ENCODE results near the gene ADCY2. TPM values are rescaled to one million over a fixed set of nuclear protein-coding genes. Genes with fewer than 3 reads are reported as not detected.

Gene ADCY2
- total RNA-seq, 2 experiments from 2014 or later, result not detected

DNA sequence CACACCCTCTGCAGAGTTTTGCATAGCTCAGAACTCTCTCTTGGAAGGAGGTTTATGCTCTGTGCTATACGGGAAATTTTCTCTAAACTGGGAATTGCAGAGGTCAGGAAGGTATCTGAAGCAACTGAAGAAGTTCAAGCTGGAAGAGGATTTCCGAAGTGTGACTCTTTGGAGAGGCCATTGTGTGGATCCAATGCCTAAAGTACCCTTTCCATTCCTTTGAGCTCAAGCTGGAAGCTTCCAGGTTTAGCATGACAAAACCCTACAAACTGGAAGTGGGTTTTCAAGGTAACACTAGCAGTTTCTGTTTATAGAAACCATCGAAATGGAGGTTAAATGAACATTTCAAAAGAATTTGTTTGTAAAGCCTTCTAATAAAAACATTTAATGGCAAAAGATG lies 267.9 kb downstream of the ADCY2 start:
- no peaks in the 10 kb centered on the region for H3K9me2 ChIP-seq (ENCODE audit: insufficient read depth, low read length)
- no peak overlapping the region for H3K4me2 ChIP-seq (ENCODE audit: low read length)
- CTCF ChIA-PET (ENCODE audit: unreplicated experiment), result no interaction called here
- intact Hi-C loops (cut with micrococcal nuclease; ENCODE audit: unreplicated experiment), result no loop called here
- no peaks in the 10 kb centered on the region for H3K79me2 ChIP-seq (ENCODE audit: insufficient read depth, low read depth, low read length)
- H2AFZ ChIP-seq (ENCODE audit: low read length), result no peak overlapping the region
- no peak overlapping the region for H3K4me3 ChIP-seq (ENCODE audit: low read depth, low read length, poor library complexity, severe bottlenecking)
- TF ChIP-seq, protein P1, sequence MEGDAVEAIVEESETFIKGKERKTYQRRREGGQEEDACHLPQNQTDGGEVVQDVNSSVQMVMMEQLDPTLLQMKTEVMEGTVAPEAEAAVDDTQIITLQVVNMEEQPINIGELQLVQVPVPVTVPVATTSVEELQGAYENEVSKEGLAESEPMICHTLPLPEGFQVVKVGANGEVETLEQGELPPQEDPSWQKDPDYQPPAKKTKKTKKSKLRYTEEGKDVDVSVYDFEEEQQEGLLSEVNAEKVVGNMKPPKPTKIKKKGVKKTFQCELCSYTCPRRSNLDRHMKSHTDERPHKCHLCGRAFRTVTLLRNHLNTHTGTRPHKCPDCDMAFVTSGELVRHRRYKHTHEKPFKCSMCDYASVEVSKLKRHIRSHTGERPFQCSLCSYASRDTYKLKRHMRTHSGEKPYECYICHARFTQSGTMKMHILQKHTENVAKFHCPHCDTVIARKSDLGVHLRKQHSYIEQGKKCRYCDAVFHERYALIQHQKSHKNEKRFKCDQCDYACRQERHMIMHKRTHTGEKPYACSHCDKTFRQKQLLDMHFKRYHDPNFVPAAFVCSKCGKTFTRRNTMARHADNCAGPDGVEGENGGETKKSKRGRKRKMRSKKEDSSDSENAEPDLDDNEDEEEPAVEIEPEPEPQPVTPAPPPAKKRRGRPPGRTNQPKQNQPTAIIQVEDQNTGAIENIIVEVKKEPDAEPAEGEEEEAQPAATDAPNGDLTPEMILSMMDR (conservative IDR thresholded peaks at IDR 0.05; ENCODE audit: low read length), result no peak
- TF ChIP-seq EZH2phosphoT487 (IDR thresholded peaks at IDR 0.05; ENCODE audit: borderline replicate concordance, low read depth, low read length), result no peak
- no peaks in the 10 kb centered on the region for H4K20me1 ChIP-seq (ENCODE audit: insufficient read depth, low read length)
- no peaks in the 10 kb centered on the region for H3K9me3 ChIP-seq (ENCODE audit: low read length)
- DNase-seq (ENCODE audit: low spot score), result no peak
- no peaks in the 10 kb centered on the region for H3K36me3 ChIP-seq (ENCODE audit: insufficient read depth, low read length)
- no peaks in the 10 kb centered on the region for H3K4me1 ChIP-seq (ENCODE audit: insufficient read depth, low read length, poor library complexity, severe bottlenecking)
- POLR2A ChIA-PET, result no interaction called here
- H3K27ac ChIP-seq (ENCODE audit: low read depth, low read length, poor library complexity, severe bottlenecking), result no peak overlapping the region
- BruUV-seq (replicated peaks), result no TSS peak

DNA sequence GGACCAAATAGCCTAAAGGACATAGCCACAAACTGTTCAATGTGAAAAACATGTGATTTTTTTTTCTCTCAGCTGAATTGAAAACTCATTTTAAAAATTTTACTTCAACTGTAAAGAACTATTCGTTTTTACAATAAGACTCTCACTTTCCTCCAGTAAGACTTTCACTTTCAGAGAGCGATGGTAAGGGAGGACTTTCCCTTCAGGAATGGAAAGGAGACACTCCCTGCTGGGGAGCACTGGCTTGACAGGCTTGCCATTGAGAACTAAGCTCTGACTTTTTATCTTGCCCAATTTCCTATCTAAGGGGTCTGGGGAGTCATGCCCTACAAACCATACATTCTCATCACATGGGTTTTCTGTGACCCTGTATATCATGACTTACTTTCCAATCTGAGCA lies 268.3 kb downstream of the ADCY2 start:
- Histone ChIP-seq H3K9me2 (ENCODE audit: insufficient read depth, low read length) (no peaks in the 10 kb centered on the region), H2AFZ (ENCODE audit: low read length) (no peak overlapping the region), H3K36me3 (ENCODE audit: insufficient read depth, low read length) (no peaks in the 10 kb centered on the region), H3K4me2 (ENCODE audit: low read length) (no peak overlapping the region), H3K4me3 (ENCODE audit: low read depth, low read length, poor library complexity, severe bottlenecking) (no peak overlapping the region), H3K9me3 (ENCODE audit: low read length) (no peaks in the 10 kb centered on the region), H3K4me1 (ENCODE audit: insufficient read depth, low read length, poor library complexity, severe bottlenecking) (no peaks in the 10 kb centered on the region), H3K79me2 (ENCODE audit: insufficient read depth, low read depth, low read length) (no peaks in the 10 kb centered on the region), H4K20me1 (ENCODE audit: insufficient read depth, low read length) (no peaks in the 10 kb centered on the region), H3K27ac (ENCODE audit: low read depth, low read length, poor library complexity, severe bottlenecking) (no peak overlapping the region)
- BruUV-seq (replicated peaks), result no TSS peak
- ChIA-PET CTCF (ENCODE audit: unreplicated experiment) (no interaction called here), POLR2A (no interaction called here)
- TF ChIP-seq, protein P1 (conservative IDR thresholded peaks at IDR 0.05; ENCODE audit: low read length), result no peak
- no peak for TF ChIP-seq EZH2phosphoT487 (IDR thresholded peaks at IDR 0.05; ENCODE audit: borderline replicate concordance, low read depth, low read length)
- no peak for DNase-seq (ENCODE audit: low spot score)
- intact Hi-C loops (cut with micrococcal nuclease; ENCODE audit: unreplicated experiment), result no loop called here

- intact Hi-C loops (cut with micrococcal nuclease; ENCODE audit: unreplicated experiment), result no loop called here
- Histone ChIP-seq H4K20me1 (ENCODE audit: insufficient read depth, low read length) (no peaks in the 10 kb centered on the region), H2AFZ (ENCODE audit: low read length) (no peak overlapping the region), H3K9me2 (ENCODE audit: insufficient read depth, low read length) (no peaks in the 10 kb centered on the region), H3K4me3 (ENCODE audit: low read depth, low read length, poor library complexity, severe bottlenecking) (no peak overlapping the region), H3K4me1 (ENCODE audit: insufficient read depth, low read length, poor library complexity, severe bottlenecking) (no peaks in the 10 kb centered on the region), H3K27ac (ENCODE audit: low read depth, low read length, poor library complexity, severe bottlenecking) (no peak overlapping the region), H3K79me2 (ENCODE audit: insufficient read depth, low read depth, low read length) (no peaks in the 10 kb centered on the region), H3K36me3 (ENCODE audit: insufficient read depth, low read length) (no peaks in the 10 kb centered on the region), H3K4me2 (ENCODE audit: low read length) (no peak overlapping the region), H3K9me3 (ENCODE audit: low read length) (no peaks in the 10 kb centered on the region)
- BruUV-seq (replicated peaks), result no TSS peak
- ChIA-PET POLR2A (no interaction called here), CTCF (ENCODE audit: unreplicated experiment) (no interaction called here)
- TF ChIP-seq, protein P1 (conservative IDR thresholded peaks at IDR 0.05; ENCODE audit: low read length), result no peak
- no peak for TF ChIP-seq EZH2phosphoT487 (IDR thresholded peaks at IDR 0.05; ENCODE audit: borderline replicate concordance, low read depth, low read length)
- no peak for DNase-seq (ENCODE audit: low spot score)
These were observed 271.4 kb downstream of the ADCY2 start for GRCh38 chr5:7667216-7667767.

Data from OCI-LY7 (cell line).